Embryonic facial prominence (tissue), 1 donor: ENCODE data around the gene RAD23A.
A peak's percentile ranks its signal among the peaks of the same experiment; 100 is the strongest.
"Not testable (repeated sequence)": the region's sequence is repeated elsewhere in the genome, so short reads cannot be mapped to it uniquely, and the experiment has no call there.

Experiments used
- DNase-seq: peaks from one replicate; pipeline ENCODE4 v3.0.0-alpha.2; 2016; ENCODE audit errors: extremely low spot score

The RAD23A gene

GRCh38 chr19:12937927-12938778 lies 7.5 kb upstream of the RAD23A start, which contains the start of gene CALR:
Gene CALR (plus strand): TSS chr19:12938609. CDS start chr19:12938680, 71 bp downstream.
- peak; percentile 99 for DNase-seq

DNA sequence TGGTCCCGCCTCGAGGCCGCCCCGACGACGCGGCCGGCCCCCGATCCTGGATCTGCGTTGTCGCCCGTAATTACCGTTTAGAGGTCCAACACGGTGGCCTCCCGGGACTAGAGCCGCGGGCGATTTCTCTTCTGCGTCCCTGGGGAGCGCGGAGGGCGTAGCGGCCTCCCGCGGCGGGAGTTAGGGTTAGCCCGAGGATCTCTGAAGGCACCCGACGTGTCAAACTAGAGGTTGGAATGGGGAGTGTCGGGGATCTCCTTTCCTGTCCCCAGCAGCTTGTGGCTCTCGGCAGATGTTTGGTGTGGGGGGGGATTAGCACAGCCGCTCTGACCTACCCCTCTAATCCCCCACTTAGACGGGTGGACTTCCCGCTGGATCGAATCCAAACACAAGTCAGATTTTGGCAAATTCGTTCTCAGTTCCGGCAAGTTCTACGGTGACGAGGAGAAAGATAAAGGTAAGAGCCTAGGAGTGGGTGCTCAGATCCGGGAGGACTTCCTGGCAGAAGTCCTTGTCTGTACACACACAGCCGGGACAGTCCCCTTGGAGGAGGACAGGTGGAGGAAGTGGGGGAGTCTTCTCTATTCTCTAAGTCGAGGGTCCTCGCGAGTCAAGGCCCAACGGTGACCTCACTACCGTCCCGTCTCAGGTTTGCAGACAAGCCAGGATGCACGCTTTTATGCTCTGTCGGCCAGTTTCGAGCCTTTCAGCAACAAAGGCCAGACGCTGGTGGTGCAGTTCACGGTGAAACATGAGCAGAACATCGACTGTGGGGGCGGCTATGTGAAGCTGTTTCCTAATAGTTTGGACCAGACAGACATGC lies 6.7 kb upstream of the RAD23A start:
- DNase-seq: no peak

DNA sequence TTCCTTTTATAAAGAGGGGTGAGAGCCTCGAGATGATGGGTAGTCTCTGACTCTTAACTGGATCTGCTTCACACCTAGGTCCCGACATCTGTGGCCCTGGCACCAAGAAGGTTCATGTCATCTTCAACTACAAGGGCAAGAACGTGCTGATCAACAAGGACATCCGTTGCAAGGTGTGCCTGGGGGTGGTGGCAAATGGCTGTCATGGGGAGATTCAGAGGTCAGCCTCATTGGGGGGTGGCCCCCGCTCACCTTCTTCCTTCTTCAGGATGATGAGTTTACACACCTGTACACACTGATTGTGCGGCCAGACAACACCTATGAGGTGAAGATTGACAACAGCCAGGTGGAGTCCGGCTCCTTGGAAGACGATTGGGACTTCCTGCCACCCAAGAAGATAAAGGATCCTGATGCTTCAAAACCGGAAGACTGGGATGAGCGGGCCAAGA lies 5.7 kb upstream of the RAD23A start:
- no peak for DNase-seq

GRCh38 chr19:12940897-12941296 lies 4.8 kb upstream of the RAD23A start:
- DNase-seq: no peak

GRCh38 chr19:12943437-12944044 lies 2.1 kb upstream of the RAD23A start:
- no peak for DNase-seq

DNA sequence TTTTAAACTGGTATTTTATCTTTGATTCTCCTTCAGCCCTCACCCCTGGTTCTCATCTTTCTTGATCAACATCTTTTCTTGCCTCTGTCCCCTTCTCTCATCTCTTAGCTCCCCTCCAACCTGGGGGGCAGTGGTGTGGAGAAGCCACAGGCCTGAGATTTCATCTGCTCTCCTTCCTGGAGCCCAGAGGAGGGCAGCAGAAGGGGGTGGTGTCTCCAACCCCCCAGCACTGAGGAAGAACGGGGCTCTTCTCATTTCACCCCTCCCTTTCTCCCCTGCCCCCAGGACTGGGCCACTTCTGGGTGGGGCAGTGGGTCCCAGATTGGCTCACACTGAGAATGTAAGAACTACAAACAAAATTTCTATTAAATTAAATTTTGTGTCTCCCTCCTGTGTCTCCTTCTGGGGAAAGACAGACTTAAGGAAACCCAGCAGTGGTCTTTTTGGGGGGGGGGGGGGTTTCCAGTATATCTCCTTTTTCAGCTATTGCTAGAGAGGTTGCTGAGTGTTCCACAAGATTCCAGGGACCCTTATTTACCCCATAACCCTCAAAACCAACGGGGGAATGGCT lies 1.5 kb upstream of the RAD23A start:
- DNase-seq: no peak

DNA sequence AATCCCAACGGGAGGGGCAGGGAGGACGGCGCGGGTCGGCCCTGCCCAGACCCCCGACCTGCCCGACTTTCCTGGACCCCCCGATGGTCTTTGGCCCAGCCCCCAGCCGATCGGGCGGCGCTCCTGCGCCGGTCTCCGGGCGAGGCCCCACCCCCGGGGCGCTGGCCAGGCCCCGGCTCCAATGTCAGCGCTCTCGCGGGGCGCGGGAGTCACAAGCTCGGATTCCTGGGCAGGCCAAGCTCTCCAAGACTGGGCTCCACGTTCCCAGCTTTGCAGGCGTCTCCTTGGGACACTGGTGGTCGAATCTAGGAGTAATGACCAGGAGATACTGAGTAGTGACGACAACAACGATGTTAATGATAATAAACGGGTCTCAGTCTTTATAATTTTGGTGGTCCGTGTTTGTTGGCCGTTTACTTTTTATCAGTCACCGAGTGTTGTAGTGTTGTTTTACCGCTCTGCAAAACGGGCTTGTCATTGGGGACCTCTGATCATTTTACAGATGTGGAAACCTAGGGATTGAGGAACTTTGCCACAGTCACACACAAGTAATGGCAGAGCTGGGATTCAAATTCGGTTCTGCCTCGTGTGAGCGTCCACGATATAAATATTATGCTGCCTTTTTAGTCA lies 545 bp downstream of the RAD23A start:
- no peak for DNase-seq

DNA sequence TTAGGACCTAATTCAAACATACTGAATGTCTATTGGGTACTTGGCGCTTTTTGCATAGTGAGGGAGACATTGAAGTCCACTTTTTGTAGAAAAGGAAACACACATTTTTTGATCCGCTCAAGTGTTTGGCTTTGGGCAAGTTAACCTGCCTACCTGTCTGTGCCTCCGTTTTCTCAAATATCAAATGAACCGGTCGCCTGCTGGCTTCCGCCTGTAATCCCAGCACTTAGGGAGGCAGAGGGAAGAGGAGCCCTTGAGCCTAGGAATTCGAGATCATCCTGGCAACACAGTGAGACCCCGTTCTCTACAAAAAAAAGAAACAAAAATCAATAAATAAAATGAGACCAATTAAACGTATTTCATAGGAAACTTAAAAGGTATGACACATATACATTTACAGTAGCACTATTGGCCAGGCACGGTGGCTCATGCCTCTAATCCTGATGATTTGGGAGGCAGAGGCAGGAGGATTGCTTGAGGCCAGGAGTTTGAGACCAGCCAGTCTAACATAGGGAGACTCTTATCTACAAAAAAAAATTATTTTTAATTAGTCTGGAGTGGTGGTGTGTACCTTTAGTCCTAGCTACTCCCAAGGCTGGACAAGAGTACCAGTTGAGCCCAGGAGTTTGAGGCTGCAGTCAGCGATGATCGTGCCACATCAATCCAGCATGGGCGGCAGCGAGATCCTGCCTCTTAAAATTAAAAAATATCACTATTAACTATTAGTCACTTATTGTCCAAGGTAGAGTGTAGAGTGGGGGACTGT lies 1.3 kb downstream of the RAD23A start:
- DNase-seq: no peak

DNA sequence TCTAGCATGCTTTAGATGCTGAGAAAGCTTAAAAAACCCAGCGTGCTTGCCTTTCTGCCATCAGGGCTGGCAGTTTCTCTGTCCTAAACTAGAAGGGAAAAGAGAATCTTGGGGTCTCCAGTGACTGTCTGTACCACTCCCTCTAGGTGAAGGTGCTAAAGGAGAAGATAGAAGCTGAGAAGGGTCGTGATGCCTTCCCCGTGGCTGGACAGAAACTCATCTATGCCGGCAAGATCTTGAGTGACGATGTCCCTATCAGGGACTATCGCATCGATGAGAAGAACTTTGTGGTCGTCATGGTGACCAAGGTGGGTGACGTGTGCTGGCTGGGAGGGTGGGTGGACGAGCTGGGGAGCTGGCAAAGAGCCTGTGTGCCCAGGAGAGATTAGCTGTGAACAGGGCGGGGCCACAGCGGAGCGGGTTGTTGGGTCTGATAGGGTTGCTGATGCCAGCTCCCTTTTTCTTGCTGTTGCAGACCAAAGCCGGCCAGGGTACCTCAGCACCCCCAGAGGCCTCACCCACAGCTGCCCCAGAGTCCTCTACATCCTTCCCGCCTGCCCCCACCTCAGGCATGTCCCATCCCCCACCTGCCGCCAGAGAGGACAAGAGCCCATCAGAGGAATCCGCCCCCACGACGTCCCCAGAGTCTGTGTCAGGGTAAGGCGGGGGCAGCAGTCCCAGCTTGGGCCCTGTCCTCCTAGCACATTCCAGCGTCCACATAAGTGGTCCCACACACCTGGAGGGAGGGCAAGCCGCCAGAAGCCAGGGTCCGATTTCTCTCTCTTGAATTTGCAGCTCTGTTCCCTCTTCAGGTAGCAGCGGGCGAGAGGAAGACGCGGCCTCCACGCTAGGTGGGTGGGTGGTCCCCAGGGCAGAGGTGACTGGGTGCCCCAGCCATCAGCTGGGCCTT lies 2.3 kb downstream of the RAD23A start:
- no peak for DNase-seq

DNA sequence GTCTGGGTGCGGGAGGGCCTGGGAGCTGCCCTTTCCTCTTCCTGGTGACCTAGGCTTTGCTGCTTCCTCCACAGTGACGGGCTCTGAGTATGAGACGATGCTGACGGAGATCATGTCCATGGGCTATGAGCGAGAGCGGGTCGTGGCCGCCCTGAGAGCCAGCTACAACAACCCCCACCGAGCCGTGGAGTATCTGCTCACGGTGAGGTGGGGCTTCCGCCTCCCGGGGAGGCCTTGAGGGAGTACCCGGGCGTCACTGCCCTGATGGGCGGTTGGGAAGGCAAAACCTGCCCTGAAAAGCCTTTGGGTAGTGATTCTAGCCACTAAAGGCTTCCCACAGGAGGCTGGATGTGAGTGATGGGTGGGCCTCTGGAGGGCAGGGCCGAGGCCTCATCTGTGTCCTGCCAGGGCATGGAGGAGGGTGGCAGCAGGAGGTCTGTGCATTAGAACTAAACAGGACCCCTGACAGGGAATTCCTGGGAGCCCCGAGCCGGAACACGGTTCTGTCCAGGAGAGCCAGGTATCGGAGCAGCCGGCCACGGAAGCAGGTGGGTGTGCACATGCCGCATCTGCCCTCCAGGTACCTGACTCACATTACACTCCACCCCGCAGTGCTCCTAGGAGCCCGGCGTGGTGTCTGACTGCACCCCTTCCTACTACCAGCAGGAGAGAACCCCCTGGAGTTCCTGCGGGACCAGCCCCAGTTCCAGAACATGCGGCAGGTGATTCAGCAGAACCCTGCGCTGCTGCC lies 3.1 kb downstream of the RAD23A start:
- no peak for DNase-seq

GRCh38 chr19:12949363-12950283 lies 4.0 kb downstream of the RAD23A start:
- no peak for DNase-seq

DNA sequence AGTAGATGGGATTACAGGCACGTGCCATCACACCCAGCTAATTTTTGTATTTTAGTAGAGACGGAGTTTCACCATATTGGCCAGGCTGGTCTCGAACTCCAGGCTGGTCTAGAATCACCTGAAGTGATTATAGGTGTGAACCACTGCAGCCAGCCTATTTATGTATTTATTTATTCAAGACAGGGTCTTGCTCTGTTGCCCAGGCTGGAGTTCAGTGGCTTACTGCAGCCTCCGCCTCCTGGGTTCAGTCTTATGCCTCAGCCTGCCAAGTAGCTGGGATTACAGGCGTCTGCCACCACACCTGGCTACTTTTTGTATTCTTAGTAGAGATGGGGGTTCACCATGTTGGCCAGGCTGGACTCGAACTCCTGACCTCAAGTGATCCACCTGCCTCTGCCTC lies 6.4 kb downstream of the RAD23A start:
- DNase-seq: not testable (repeated sequence)

DNA sequence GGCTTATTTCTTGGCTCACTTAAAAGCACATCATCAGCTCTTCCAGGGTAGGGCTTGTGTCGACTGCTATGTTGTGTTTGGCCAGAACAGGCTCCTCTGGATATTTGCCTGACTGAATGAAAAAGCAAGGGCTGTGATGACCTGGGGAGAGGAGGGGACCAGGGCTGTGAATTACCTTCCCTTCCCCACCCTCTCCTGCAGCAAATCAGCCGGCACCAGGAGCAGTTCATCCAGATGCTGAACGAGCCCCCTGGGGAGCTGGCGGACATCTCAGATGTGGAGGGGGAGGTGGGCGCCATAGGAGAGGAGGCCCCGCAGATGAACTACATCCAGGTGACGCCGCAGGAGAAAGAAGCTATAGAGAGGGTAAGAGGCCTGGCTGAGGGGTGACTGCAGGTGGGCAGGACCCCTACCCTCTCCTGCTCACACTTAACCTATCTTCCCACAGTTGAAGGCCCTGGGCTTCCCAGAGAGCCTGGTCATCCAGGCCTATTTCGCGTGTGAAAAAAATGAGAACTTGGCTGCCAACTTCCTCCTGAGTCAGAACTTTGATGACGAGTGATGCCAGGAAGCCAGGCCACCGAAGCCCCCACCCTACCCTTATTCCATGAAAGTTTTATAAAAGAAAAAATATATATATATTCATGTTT lies 7.0 kb downstream of the RAD23A start:
- no peak for DNase-seq

GRCh38 chr19:12953138-12953798 lies 7.6 kb downstream of the RAD23A start:
- DNase-seq: no peak

DNA sequence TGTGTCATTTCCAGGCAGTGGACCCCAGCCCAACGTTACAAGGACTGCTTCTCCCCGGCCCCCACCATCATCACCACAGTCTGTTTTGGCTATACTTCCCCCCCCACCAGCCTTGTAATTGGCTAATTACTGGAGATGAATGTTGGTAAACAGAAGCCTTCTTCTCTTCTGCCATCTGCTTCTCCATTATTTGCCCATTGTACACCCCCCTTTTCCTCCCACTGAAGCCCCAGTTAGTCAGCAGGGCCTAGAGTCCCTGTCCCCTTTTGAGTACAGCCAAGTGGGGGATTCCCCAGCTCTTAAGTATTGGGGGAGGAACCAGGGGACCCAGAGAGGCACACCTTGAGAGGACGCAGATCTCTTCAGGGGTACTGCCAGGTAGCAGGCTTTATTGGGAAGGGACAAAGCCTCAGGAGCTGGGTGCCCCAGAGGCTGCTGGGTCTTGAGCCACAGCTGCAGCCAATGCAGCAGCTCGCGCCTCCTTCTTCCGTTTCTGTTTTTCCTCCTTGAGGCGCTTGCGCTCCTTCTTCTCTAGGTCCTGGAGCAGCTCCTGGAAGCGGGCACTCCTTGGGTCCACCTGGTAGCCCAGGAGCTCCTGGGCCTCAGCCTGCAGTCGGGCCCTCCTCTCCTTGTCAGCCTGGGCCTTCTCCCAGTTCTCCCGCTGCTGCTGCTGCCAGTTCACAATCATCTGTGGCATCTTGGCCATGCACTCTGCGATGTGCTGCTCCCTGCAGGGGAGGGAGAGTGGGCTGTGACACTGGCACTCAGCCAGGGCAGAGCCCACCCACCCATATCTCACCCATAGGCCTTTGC lies 8.3 kb downstream of the RAD23A start:
- no peak for DNase-seq

- no peak for DNase-seq
Measured at GRCh38 chr19:12954612-12954962, 8.9 kb downstream of the RAD23A start.
